CD14-positive monocyte (primary cell): ENCODE measurements around the gene GPC6. TPM values are rescaled to one million over a fixed set of nuclear protein-coding genes. Genes with fewer than 3 reads are reported as not detected.

Source experiments
- DNase-seq, 3 donors: peaks; one replicate each; pipeline ENCODE4 v3.0.0-alpha.2; 2011 to 2022
- H2AFZ ChIP-seq: 2 replicates; pipeline ENCODE4 v1.6.0; 2012; ENCODE audit warnings: mild to moderate bottlenecking, low read depth, low read length, inconsistent platforms; ENCODE audit not compliant: insufficient read depth, poor library complexity, severe bottlenecking
- H3K27ac ChIP-seq, 2 donors: 1 replicate in 1 of 2; 2 replicates in 1 of 2; pipeline ENCODE4 v1.5.1; 2012 to 2013; ENCODE audit warnings: low read length in 2 of 2, control low read depth in 1 of 2, inconsistent platforms in 1 of 2, low read depth in 1 of 2, mild to moderate bottlenecking in 1 of 2
- H3K27me3 ChIP-seq, 2 donors: one replicate each; pipeline versions ENCODE4 v1.6.0 to v1.6.1; 2011 to 2013; ENCODE audit warnings: low read length in 2 of 2; ENCODE audit not compliant: control insufficient read depth in 2 of 2, insufficient read depth in 2 of 2
- H3K36me3 ChIP-seq, 2 donors: replicated peaks in 1 of 2; 1 replicate in 1 of 2; 2 replicates in 1 of 2; pipeline versions ENCODE4 v1.5.1 to v1.6.1; 2012 to 2013; ENCODE audit warnings: low read length in 2 of 2, control low read depth in 1 of 2, inconsistent platforms in 1 of 2, mild to moderate bottlenecking in 1 of 2; ENCODE audit not compliant: insufficient read depth in 2 of 2, control insufficient read depth in 1 of 2
- H3K4me1 ChIP-seq, 2 donors: 1 replicate in 1 of 2; 2 replicates in 1 of 2; pipeline versions ENCODE4 v1.5.1 to v1.6.1; 2012 to 2013; ENCODE audit warnings: low read length in 2 of 2, control low read depth in 1 of 2, inconsistent platforms in 1 of 2, mild to moderate bottlenecking in 1 of 2, moderate library complexity in 1 of 2; ENCODE audit not compliant: insufficient read depth in 2 of 2, control insufficient read depth in 1 of 2
- H3K4me2 ChIP-seq: replicated peaks from 2 replicates; pipeline ENCODE3; 2012; ENCODE audit warnings: low read length, moderate library complexity, mild to moderate bottlenecking; ENCODE audit not compliant: poor library complexity, severe bottlenecking; ENCODE audit errors: extremely low read depth
- H3K4me3 ChIP-seq, 3 experiments: fragments of 200-600 bp in 1 of 3; sonication (generic) in 1 of 3; replicated peaks in 1 of 3; 1 replicate in 2 of 3; 2 replicates in 1 of 3; pipeline ENCODE4 v1.5.1; 2011 to 2013; ENCODE audit warnings: low read length in 3 of 3, mild to moderate bottlenecking in 3 of 3, control low read depth in 2 of 3, low read depth in 2 of 3, inconsistent platforms in 1 of 3, moderate library complexity in 1 of 3
- H3K79me2 ChIP-seq: 2 replicates; pipeline ENCODE4 v1.6.0; 2012; ENCODE audit warnings: mild to moderate bottlenecking, control low read depth, inconsistent platforms, low read length, moderate library complexity; ENCODE audit not compliant: insufficient read depth
- H3K9ac ChIP-seq: 2 replicates; pipeline ENCODE4 v1.6.0; 2017; ENCODE audit warnings: low read length, mild to moderate bottlenecking; ENCODE audit not compliant: insufficient read depth, poor library complexity, severe bottlenecking
- H3K9me3 ChIP-seq, 2 donors: replicated peaks in 1 of 2; 1 replicate in 1 of 2; 2 replicates in 1 of 2; pipeline versions ENCODE4 v1.5.1 to v1.6.1; 2012 to 2013; ENCODE audit warnings: low read length in 2 of 2, control low read depth in 1 of 2; ENCODE audit not compliant: control insufficient read depth in 1 of 2, insufficient read depth in 1 of 2
- H4K20me1 ChIP-seq: 2 replicates; pipeline ENCODE4 v1.6.0; 2012; ENCODE audit warnings: mild to moderate bottlenecking, low read length, control low read depth, moderate library complexity; ENCODE audit not compliant: insufficient read depth
- H3K27ac Mint-ChIP-seq, 7 donors: one replicate each; pipeline ENCODE4 v1.8.0; 2020; ENCODE audit warnings: mild to moderate bottlenecking in 7 of 7, mixed read lengths in 7 of 7, moderate library complexity in 6 of 7, inconsistent platforms in 2 of 7
- H3K27me3 Mint-ChIP-seq, 3 donors: one replicate each; pipeline ENCODE4 v1.8.0; 2021 to 2022; ENCODE audit warnings: low read depth in 3 of 3, mild to moderate bottlenecking in 3 of 3, mixed read lengths in 3 of 3, moderate library complexity in 3 of 3, inconsistent platforms in 1 of 3
- H3K36me3 Mint-ChIP-seq, 2 donors: one replicate each; pipeline ENCODE4 v1.8.0; 2020; ENCODE audit warnings: mixed read lengths in 2 of 2, inconsistent platforms in 1 of 2, mild to moderate bottlenecking in 1 of 2
- H3K4me1 Mint-ChIP-seq: one replicate; pipeline ENCODE4 v1.8.0; 2020; ENCODE audit warnings: mild to moderate bottlenecking, mixed read lengths
- H3K4me3 Mint-ChIP-seq, 2 donors: one replicate each; pipeline ENCODE4 v1.8.0; 2020; ENCODE audit warnings: mild to moderate bottlenecking in 2 of 2, mixed read lengths in 2 of 2, moderate library complexity in 1 of 2
- H3K9me3 Mint-ChIP-seq, 7 donors: one replicate each; pipeline ENCODE4 v1.8.0; 2020 to 2022; ENCODE audit warnings: mixed read lengths in 7 of 7, mild to moderate bottlenecking in 6 of 7, moderate library complexity in 6 of 7, inconsistent platforms in 2 of 7
- CTCF ChIP-seq: fragments of 200-600 bp; IDR thresholded peaks from one replicate; pipeline ENCODE4 v1.8.0; 2022; ENCODE audit warnings: antibody characterized with exemption, mild to moderate bottlenecking
- WGBS: methylation state at CpG from one replicate; pipeline ENCODE4 v1.1.5; 2013; ENCODE audit warnings: missing lambda C conversion rate; ENCODE audit not compliant: insufficient coverage; 5-methylcytosine and 5-hydroxymethylcytosine counted together
- intact Hi-C, 2 donors: fragments of 100-400 bp; cut with micrococcal nuclease; formaldehyde crosslinking; loops; one replicate each; pipeline versions ENCODE4 v1.15.0 to v1.15.1; 2023
- polyA plus RNA-seq, 3 donors: library from polyadenylated mRNA; depleted of rRNA in 1 of 3; unstranded in 2 of 3; stranded (reverse) in 1 of 3; fragments of 300-500 nt in 2 of 3; fragments of >200 nt in 1 of 3; fragmentation: Illumina TruSeq in 2 of 3; gene quantifications; 1 replicate in 2 of 3; 2 replicates in 1 of 3; pipeline ENCODE4 v1.2.3, GENCODE V29; 2012 to 2021

The GPC6 gene
- polyA plus RNA-seq, 3 donors, result not detected

DNA sequence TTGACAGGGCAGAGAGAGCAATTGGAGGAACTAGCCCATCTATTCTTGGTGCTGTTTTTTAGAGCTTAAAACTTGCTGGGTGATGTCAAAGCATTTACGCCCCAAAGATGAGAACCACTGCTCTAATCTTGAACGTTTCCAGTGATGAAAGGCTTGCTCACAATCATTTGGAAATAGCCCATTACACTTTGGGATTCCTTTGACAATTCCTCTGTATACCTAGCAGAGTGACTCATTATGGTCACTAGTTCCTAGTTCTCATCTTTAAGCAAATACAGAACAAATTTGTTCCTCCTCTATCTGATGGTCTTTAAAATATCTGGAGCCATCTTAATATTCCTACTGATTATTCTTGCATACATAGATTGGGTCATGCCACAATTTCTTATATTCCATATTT is 112.3 kb downstream of the GPC6 start:
- no peak for DNase-seq
- no peaks in the 10 kb centered on the region for H3K27me3 Mint-ChIP-seq
- H3K79me2 ChIP-seq, result no peaks in the 10 kb centered on the region
- no peaks in the 10 kb centered on the region for H3K27me3 ChIP-seq
- H3K4me3 Mint-ChIP-seq, result no peak overlapping the region
- H3K36me3 ChIP-seq, result no peaks in the 10 kb centered on the region
- no CpG with 5 or more reads among the region's 2 CpGs for WGBS
- no peak overlapping the region for H3K27ac Mint-ChIP-seq
- H3K9me3 ChIP-seq, result peaks cover 0 to 15% of the 10 kb centered on the region in 2 donors
- no peak for TF ChIP-seq CTCF
- no peaks in the 10 kb centered on the region for H3K4me1 Mint-ChIP-seq
- H3K9me3 Mint-ChIP-seq, result peaks cover 3 to 12% (median 5%) of the 10 kb centered on the region in 7 donors
- H3K36me3 Mint-ChIP-seq, result no peaks in the 10 kb centered on the region
- H4K20me1 ChIP-seq, result no peaks in the 10 kb centered on the region
- no peaks in the 10 kb centered on the region for H3K4me1 ChIP-seq
- no peak overlapping the region for H3K4me3 ChIP-seq
- H3K4me2 ChIP-seq, result no peak overlapping the region
- H3K27ac ChIP-seq, result no peak overlapping the region
- no peak overlapping the region for H3K9ac ChIP-seq
- intact Hi-C loops, result no loop called here
- no peak overlapping the region for H2AFZ ChIP-seq

GRCh38 chr13:93339550-93339949 is 112.9 kb downstream of the GPC6 start:
- no peak overlapping the region for H3K27ac Mint-ChIP-seq
- Histone ChIP-seq H3K9me3 (peaks cover 0 to 12% of the 10 kb centered on the region in 2 donors), H3K79me2 (no peaks in the 10 kb centered on the region), H3K9ac (no peak overlapping the region), H3K27ac (no peak overlapping the region), H3K27me3 (no peaks in the 10 kb centered on the region), H2AFZ (no peak overlapping the region), H3K36me3 (no peaks in the 10 kb centered on the region), H3K4me1 (no peaks in the 10 kb centered on the region), H3K4me2 (no peak overlapping the region), H3K4me3 (no peak overlapping the region), H4K20me1 (no peaks in the 10 kb centered on the region)
- TF ChIP-seq CTCF, result no peak
- no peaks in the 10 kb centered on the region for H3K27me3 Mint-ChIP-seq
- H3K9me3 Mint-ChIP-seq, result peaks cover 3 to 12% (median 5%) of the 10 kb centered on the region in 7 donors
- intact Hi-C loops, result no loop called here
- H3K4me3 Mint-ChIP-seq, result no peak overlapping the region
- DNase-seq, result no peak
- H3K4me1 Mint-ChIP-seq, result no peaks in the 10 kb centered on the region
- H3K36me3 Mint-ChIP-seq, result no peaks in the 10 kb centered on the region
- WGBS, result 100% methylated on average over 1 of the region's 4 CpGs
